NCI-H526 treated with DMSO at 0.1 percent for 48 hours (cell line): Measurements from ENCODE around the gene RNASE7.

Experiments used
- DNase-seq: peaks from one replicate; lab custom pipeline; 2025; lab: John Stamatoyannopoulos, UW

RNASE7 gene

DNA sequence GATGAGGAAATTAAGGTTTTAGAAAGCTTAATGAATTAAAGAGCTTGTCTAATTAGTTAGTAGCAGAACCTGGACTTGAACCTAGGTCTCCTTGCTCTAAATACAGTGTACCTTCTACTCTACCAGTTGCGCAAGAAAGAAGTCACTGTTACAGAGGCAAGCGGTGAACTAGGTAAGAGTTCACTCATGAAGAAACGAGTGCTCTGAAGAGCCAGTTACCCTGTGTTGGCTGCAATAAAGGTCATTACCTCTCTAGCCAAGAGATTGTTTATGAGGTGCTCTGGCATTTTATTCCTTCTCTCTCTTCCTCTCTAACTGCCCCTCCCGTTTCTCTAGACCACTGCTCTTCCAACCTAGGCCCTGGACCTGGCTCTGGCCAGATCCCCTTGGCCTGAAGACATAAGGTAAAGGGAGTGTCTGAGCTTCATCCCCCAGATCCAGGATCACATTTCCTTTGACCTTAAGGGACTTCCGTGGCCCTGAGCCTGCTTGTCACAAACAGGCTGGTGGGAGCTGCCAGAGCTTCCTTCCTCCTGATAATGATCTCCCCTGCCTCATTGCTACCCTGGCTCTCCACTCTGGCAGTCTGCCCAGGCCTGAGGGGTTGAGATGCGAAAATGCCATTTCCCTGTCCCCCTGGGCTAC is 1.9 kb downstream of the RNASE7 start:
- DNase-seq = no peak

DNA sequence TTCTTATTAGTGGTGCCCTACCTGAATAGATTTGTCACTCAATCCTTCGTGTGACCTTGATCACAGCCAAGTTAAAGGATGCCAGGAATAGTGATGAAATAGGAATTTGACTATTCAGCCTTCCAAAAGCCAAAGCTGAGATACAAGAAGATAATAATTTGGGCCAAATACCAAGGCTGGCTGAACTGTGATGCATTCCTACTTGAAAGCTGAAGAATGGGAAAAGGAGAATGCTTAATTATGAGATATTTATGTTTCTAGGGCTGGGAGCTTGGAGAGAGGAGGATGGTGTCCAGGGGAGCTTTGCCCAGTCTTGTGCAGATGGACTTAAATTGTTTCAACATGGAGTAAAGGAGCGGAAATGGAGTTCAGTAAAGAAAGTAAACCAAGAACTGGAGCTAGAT is 5.2 kb downstream of the RNASE7 start:
- no peak for DNase-seq

DNA sequence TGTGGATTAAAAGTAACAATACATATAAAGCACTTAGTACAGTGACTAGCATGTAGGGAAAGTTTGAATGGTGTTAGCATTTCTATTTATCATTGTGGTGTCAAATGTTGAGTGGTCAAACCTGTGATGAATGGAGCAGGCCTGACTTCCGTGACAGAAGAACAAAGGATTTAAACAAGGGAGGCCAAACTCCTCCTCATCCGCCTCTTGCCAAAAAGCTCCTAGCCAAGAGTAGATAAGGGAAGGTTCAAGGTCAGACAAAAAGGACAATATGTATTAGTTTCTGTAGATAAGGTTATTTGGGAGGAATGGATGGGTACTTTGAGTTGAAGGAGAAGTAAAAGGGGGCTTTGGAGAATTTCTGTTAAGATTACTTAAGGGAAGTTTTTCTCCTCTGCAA is 6.5 kb downstream of the RNASE7 start:
- no peak for DNase-seq

DNA sequence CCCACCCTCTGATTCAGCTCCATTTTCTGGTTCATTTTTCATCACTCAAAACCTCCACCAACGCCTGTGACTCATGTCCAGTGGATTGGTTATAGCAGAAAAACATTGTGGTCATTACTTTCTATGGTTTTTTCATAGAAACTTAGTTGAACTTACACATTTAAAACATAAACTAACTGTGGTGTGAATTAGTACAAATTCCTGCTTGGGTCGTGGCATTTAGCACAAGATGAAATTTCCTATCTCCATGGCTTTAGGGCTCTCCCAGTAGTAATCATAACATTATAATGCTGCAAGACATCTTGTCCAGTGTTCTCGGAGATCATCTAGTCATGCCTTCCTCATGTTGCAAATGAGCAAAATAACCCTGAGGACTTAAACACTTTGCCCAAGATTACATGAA is 7.1 kb downstream of the RNASE7 start:
- no peak for DNase-seq

DNA sequence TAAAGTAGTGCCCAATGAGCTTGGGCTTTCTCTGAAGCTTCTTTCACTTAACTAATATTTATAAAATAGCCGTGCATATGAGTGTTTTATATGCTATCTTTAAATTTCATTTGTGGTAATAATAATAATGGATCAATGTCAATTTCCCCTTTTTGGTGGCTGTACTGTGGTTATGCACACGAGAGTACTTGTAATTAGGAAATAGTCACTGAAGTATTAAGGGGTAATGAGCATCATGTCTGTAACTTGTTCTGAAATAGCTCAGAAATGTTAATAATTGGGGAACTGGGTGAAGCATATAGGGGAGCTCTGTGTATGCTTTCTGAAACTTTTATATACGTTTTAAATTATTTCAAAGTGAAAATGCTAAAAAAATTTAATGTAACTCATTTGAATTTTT is 8.4 kb downstream of the RNASE7 start:
- DNase-seq = no peak

DNA sequence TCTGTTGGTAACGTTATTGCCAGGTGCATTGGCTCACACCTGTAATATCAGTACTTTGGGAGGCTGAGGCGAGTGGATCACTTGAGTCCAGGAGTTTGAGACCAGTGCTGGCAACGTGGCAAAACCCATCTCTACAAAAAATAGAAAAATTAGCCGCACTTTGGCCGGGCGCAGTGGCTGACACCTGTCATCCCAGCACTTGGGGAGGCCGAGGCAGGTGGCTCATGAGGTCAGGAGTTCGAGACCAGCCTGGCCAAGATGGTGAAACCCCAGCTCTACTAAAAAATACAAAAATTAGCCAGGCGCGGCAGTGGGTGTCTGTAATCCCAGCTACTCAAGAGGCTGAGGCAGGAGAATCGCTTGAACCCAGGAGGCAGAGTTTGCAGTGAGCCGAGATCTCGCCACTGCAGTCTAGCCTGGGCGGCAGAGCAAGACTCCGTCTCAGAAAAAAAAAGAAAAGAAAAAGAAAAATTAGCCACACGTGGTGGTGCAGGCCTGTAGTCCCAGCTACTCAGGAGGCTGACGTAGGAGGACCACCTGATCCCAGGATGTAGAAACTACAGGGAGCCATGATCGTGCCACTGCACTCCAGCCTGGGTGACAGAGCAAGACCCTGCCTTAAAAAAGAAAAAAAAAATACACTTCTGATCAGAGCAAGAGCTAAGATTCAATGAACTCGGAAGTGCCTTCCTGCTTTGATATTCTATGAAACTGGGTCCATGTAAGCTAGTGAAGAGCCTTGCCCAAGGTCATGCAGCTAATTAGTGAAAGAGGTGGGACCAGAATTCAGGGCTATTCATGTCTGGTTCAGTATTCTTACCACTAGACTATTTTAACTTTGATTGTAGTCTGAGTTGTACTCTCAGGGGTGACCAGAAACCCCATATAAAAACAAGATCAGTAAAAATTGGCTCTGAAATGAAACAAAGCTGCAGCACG is 11.3 kb downstream of the RNASE7 start:
- no peak for DNase-seq

DNA sequence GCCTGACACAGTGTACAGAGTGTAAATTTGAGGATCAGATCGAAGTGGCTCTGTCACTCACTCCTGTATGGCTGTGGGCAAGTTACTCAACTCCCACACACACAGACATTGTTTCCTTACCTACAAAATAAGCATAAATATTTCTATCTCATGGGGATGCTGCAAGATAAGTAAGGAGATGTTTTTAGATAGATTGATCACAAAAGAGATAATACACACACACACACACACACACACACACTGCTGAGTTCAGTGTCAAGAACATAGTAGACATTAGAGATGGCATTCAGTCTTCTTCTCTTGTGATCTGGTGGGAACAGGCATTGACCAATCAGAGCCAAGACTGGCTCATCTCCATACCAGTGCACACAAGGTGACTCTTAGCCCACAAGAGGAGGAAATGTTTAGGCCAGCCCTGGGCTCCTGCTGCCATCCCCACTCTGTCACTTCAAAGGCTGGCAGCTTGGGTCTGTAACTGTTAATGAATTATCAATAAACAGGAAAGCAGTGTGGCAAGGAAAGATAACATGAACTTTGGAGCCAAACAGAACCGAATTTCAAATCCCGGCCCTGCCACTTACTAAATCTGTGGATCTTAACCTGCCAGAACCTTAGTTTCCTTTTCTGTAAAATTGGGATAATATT is 12.1 kb downstream of the RNASE7 start:
- no peak for DNase-seq

DNA sequence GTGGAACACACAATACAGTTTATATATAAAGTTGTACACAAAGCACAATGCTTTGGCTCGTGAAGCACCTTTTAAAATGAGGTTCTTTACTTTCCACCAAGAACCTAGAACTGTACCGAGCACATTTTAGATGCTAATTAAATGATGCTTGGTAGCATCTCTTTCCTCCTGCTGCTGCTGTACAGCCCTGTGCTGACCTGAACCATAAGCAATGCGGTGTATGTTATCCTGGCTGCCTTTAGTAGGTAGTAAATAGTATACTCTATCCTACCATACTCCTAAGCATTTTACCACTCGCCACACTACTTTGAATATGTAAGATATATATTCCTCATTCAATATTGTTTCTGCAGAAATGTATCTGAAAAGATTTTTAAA is 12.6 kb downstream of the RNASE7 start:
- DNase-seq = no peak

DNA sequence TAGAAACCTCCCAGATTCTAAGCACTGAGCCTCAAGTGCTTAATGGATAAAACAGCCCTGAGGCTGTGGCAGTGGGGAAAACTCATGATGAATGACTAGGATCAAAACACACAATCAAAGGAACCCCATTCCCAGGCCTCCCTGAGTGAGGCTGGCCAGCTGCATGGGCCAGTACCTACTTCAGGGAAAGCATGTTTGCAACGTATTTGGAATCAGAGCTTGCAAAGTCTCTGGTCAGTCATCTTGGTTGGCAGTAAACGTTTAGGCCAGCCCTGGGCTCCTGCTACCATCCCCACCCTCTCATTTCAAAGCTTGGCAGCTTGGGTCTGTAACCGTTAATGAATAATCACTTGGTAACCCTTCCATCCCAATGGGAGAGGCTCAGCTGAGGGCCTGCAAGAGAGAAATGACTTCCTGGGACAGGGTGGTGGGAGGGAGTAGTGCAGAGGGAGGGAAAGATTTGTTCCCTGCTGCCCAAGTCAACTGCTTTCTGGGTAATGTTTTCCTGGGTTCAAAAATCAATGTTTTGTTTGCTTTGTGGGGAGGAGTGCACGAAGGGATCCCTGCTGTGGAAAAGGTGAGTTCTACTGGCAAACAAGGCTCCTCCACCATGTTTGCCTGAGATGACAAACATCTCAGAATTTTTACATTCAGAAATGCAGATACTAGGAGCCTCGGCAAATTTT is 13.4 kb downstream of the RNASE7 start:
- no peak for DNase-seq

DNA sequence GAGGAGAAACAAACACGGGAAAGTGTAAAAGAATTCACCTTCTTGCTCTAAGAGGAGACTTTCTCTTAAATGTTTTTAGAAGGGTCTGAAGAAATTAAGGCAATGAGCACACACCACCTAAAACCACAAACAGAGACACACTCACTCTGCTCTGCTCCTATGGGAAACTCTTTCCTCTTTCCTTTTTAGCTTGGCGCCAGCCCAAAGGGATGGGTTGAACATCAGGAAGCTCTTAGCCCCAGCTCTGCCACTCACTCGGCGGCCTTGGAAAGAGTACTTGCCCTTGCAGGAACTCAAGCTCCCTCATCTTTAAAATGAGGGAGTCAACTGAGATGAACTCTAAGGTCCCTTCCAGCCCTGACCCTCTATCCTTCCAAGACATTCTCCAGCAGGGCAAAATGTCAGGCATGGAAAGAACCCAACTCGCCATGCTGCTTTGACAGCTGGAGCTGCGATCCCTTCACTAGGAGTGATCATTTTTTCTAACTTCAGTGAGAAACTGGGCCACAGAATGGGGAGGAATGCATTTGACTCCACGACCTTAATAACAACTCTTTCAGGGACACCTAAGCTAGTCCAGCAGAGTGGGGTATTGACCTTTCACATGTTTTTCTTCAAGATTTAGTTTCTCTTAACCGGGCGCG is 14.5 kb downstream of the RNASE7 start:
- no peak for DNase-seq

DNA sequence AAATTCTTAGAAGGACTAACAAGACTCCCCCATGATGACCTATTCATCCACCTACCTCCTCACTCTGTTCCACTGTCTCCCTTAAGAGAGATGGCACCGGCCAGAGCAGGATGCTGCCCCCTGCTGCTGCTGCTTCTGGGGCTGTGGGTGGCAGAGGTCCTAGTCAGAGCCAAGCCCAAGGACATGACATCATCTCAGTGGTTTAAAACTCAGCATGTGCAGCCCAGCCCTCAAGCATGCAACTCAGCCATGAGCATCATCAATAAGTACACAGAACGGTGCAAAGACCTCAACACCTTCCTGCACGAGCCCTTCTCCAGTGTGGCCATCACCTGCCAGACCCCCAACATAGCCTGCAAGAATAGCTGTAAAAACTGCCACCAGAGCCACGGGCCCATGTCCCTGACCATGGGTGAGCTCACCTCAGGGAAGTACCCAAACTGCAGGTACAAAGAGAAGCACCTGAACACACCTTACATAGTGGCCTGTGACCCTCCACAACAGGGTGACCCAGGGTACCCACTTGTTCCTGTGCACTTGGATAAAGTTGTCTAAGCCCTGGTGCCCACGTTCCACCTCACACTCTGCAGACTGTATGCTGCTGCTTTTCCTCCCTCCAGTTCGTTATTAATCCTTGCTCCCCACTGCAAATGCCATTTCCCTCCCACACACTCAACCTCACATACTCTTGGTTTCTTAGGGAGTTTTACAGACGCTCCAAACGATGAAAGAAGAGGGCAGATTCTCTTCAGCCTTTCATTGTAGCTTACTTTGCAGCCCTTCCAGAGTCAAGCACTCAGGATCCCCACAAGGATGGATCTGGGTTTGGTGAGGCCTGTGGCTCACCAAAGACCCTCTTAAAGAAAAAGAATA is 15.9 kb downstream of the RNASE7 start, which contains the start of gene RNASE8:
RNASE8 (plus strand) TSS at position 20 of the 873 bp plus-strand sequence; CDS start at position 91, 71 bp downstream.
- no peak for DNase-seq

DNA sequence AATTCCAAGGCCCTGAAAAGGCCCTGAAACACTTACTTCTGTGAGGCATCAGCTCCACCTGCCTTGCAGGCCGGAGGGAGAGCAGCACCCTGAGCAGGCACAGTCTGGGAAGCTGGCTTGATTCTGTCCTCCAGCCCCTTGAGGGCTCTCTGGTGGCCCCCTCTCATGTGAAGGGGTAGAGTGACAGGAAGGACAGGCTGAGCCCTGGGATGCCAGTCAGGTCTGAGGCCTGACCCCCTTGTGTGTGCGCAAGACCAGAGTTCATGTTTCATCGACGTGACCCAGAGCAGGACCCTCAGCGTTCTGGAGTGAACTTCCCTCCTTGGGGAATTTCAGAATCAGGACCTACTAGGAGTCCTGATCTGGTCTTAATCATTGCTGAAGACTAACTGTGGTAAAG is 16.7 kb downstream of the RNASE7 start:
- no peak for DNase-seq

DNA sequence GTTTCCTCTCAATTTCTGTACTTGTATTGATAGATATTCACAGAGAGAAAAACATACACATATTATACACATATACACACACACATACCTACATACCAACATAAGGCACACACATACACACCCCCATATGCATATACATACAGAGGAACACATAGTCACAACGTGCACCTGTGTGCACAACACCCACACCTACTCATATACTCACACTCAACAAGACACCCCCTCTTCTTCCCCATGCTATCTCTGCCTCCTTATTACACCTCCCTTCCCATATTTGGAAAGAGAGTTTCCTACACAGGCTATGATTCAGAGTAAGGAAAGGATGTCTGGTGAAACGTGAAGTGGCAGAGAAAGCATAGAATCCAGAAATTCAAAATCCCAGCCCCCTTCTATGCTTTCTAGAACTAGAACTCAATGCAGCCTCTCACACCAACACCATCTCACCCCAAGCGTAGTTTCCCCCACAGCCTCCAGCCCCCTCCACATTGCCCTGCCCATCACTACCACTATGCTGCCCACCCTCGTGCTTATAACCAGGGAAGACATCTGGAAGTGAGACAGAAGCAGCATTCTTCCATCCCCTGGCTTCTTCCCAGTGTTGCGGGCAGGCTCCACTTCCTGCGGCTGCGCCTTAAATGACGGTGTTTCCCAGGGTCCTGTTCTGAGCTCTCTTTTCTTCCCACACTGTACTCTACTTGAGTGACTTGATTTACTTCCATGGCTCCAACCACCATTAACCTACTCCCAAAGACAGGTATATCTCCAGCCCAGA is 17.9 kb downstream of the RNASE7 start:
- DNase-seq = no peak

DNA sequence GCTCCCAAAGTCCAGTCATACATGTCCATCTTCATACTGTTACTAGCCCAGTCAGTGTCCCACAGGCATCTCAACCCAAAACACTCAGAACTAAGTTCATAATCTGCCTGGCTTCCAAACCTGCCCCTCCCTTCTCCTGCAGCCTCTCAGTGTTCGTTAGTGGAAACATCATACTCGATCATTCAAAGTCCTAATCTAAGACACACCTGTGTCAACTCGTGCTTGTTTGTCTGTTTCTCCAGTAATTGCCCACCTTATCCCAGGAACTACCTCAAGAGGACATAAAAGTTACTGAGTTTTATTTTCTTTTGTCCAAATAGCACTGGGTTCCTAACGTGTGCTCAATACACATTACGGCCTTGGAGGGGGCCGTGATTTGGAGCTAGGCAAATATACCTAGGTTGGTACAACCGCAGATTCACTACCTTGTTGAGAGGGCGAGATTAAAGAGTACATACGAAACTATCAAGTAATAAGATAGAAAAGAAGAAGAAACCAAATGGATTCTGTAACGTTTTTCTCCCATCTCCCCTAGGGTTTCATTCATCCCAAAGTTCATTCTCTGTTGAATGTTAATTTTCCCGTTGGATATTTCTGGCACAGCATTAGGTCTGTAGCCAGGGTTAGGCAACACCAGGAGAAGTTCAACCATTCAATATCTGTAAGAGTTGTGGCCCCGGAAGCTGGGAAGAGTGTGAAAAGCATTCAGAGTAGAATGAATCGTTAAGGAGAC is 18.6 kb downstream of the RNASE7 start:
- DNase-seq = no peak

DNA sequence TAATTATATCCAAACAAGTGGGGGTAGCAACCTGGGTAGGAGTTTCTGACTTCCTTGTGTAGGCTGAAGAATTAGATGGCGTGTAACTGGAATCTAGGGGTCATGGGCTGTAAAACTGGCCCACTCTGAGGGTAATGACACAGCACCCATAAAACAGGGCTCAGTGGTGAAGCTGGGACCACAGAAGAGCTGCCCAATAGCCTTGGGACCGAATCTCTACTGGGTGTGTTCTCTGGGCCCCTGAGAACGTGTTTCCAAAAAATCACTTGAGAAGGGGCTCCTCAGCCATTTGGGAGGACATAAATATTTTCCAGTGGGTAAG is 19.1 kb downstream of the RNASE7 start:
- no peak for DNase-seq

DNA sequence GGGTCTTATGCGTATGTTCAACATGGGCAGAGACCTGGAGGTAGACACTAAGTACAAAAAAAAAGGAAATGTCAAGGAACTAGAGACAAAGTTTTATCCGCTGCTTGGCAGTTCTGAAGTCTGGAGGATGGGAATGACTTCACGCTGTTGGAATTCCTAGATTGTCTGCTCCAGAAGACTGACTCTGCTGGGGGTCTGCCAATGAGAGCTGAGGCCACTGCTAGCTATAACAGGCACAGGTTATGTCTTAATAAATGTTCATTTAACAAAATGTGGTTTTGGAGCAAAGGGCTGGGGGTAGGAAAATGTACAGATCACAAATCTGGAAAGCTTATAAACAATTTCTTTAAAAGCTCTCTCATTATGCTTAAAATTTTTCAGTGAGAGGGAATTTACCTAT is 21.3 kb downstream of the RNASE7 start:
- no peak for DNase-seq

DNA sequence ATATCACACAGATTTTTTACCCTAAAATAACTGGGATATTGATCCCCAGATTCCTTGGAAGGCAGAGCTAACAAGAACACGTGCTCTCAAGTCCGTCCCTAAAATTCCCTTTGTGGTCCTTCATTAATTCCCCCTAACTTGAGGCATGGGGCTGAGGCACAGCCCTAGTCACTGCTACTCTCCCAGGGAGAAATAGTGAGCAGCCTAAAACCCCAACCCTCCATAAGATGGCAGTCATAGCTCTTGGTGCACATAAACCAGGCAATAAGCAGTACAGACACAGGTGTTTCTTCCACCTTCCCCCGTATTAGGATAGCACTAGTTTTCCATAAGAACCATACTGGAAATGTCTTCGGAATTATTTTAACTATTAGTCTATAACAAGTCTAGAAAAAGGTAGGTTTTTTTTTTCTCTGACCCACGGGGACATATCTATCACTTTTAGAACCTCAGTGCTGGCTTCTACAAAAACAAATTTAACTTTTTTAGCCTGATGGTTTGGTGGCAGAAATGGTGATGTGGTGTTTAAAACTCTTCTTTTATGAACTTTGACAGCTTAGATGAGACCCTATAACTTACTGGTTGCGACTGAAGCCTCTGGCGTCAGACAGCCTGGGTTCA is 24.8 kb downstream of the RNASE7 start:
- no peak for DNase-seq

DNA sequence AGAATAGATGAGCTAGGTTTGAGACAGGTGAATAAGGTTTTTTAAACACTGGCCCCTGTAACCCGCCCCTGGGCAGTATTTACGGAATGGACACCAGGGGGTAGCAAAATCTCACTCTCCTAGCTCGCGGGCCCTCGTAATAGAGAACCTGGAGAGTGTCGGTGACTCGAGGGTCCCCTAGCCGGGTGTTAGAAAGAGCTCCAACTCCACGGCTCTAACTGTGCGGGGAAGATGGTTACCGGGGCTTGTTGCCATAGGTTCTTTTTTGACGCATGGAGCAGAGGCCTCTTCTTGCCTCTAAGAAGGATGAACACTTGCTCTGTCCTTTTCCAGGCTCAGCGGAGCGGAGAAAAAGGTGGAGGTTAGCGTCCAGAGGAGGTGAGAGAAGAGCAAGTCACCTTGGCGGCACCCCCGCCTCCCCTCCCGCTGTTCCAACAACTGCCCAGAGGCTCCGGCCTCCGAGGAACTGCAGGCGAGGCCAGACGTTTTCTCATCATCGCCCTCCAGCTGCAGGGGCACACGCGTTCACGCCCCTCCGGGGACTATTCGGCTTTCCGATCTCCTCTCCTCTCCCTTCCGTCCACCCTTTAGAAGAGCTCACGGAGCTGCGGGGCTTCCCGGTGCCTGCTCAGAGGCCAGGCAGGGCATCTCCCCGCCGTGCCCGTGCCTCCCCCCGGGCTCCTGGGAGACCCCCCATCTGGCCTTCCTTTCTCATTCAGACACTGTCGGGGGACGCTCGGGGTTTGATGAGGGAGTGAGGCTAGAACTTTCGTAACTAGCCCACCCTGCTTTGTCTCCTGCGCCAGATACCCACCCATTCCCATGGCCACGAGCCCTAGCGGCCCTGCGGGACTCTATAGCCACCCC is 26.6 kb downstream of the RNASE7 start:
- peak; percentile 43 for DNase-seq
